IPS-18a (cell line): ENCODE data around the gene C6orf62.
"Not testable (repeated sequence)": the region's sequence is repeated elsewhere in the genome, so short reads cannot be mapped to it uniquely, and the experiment has no call there.

ENCODE experiments used
- H3K27ac ChIP-seq: one replicate; pipeline ENCODE4 v1.5.1; 2013; ENCODE audit warnings: low read length
- H3K27me3 ChIP-seq: one replicate; pipeline ENCODE4 v1.6.1; 2013; ENCODE audit warnings: mild to moderate bottlenecking, low read length; ENCODE audit not compliant: control insufficient read depth, insufficient read depth
- H3K36me3 ChIP-seq: one replicate; pipeline ENCODE4 v1.6.1; 2013; ENCODE audit warnings: low read depth, low read length; ENCODE audit not compliant: control insufficient read depth
- H3K4me1 ChIP-seq: one replicate; pipeline ENCODE4 v1.6.1; 2013; ENCODE audit warnings: low read depth, low read length; ENCODE audit not compliant: control insufficient read depth
- H3K4me3 ChIP-seq: one replicate; pipeline ENCODE4 v1.5.1; 2013; ENCODE audit warnings: low read length
- H3K9ac ChIP-seq: one replicate; pipeline ENCODE4 v1.6.1; 2013; ENCODE audit warnings: mild to moderate bottlenecking, low read length, moderate library complexity
- H3K9me3 ChIP-seq: one replicate; pipeline ENCODE4 v1.6.1; 2013; ENCODE audit warnings: low read depth, low read length; ENCODE audit not compliant: control insufficient read depth

Gene C6orf62

DNA sequence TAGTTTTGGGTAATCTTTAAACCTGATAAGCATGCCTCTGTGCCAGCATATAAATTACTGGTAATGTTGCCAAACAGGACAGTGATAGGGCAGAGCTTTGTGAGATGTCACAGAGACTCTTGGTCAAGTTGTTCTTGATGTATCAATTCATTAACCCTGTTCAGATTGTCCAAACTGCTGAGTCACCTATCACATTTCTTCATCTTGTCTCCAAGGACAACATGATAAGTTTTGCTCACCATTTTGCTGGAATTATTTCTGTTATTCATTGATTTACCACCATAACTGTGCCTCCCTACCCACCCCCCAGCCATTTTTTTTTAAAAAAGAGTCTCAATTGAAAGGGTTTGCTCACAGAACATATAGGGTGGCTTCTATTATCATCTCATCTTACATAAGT is 36.3 kb upstream of the C6orf62 start:
- Histone ChIP-seq H3K27me3 (no peaks in the 10 kb centered on the region), H3K4me1 (no peaks in the 10 kb centered on the region), H3K4me3 (no peak overlapping the region), H3K27ac (no peak overlapping the region), H3K36me3 (no peaks in the 10 kb centered on the region), H3K9ac (no peak overlapping the region), H3K9me3 (no peaks in the 10 kb centered on the region)

- H3K4me1 ChIP-seq, H3K36me3 ChIP-seq, H3K4me3 ChIP-seq, H3K27me3 ChIP-seq, H3K27ac ChIP-seq, H3K9ac ChIP-seq, H3K9me3 ChIP-seq: not testable (repeated sequence)
Observed at GRCh38 chr6:24754378-24754777, 35.4 kb upstream of the C6orf62 start.

DNA sequence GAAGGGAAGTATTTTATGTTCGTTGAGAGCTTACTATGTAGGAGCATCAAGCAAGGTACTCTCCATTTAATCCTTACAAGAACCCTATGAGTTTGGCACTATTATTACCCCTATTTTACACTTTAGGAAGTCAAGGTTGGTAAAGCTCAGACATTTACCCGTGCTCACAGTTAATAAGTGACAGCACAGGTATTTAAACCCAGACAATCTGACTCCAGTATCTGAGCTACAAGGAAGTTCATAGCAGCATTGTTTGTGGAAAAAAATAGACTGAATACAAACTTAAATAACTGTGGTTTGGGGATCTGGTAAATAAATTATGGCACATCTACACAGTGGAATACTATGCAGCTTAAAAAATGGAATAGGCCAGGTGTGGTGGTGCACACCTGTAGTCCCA is 34.6 kb upstream of the C6orf62 start:
- H3K4me1 ChIP-seq: no peaks in the 10 kb centered on the region
- H3K9me3 ChIP-seq: no peaks in the 10 kb centered on the region
- no peak overlapping the region for H3K4me3 ChIP-seq
- no peak overlapping the region for H3K27ac ChIP-seq
- H3K36me3 ChIP-seq: no peaks in the 10 kb centered on the region
- no peaks in the 10 kb centered on the region for H3K27me3 ChIP-seq
- H3K9ac ChIP-seq: no peak overlapping the region

- Histone ChIP-seq H3K27me3 (no peaks in the 10 kb centered on the region), H3K36me3 (no peaks in the 10 kb centered on the region), H3K4me1 (no peaks in the 10 kb centered on the region), H3K4me3 (no peak overlapping the region), H3K27ac (no peak overlapping the region), H3K9ac (no peak overlapping the region), H3K9me3 (no peaks in the 10 kb centered on the region)
Observed at GRCh38 chr6:24752917-24753492, 34.1 kb upstream of the C6orf62 start.

GRCh38 chr6:24752503-24752902 is 33.5 kb upstream of the C6orf62 start:
- Histone ChIP-seq H3K27ac (no peak overlapping the region), H3K36me3 (no peaks in the 10 kb centered on the region), H3K4me3 (no peak overlapping the region), H3K9me3 (no peaks in the 10 kb centered on the region), H3K27me3 (no peaks in the 10 kb centered on the region), H3K9ac (no peak overlapping the region), H3K4me1 (no peaks in the 10 kb centered on the region)

DNA sequence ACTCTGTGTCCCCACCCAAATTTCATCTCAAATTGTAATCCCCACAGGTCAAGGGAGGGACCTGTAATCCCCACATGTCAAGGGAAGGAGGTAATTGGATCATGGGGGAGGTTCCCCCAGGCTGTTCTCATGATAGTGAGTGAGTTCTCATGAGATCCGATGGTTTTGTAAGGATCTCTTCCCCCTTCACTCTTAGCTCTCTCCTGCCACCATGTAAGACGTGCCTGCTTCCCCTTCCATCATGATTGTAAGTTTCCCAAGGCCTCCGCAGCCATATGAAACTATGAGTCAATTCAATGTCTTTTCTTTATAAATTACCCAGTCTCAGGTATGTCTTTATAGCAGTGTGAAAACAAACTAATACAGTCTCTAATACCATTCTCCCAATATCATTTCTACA is 31.9 kb upstream of the C6orf62 start:
- not testable (repeated sequence) for H3K27me3 ChIP-seq, H3K4me3 ChIP-seq, H3K27ac ChIP-seq, H3K9ac ChIP-seq, H3K36me3 ChIP-seq, H3K9me3 ChIP-seq, H3K4me1 ChIP-seq

- H3K27ac ChIP-seq: no peak overlapping the region
- H3K36me3 ChIP-seq: no peaks in the 10 kb centered on the region
- H3K9ac ChIP-seq: no peak overlapping the region
- no peaks in the 10 kb centered on the region for H3K27me3 ChIP-seq
- H3K4me3 ChIP-seq: no peak overlapping the region
- H3K9me3 ChIP-seq: no peaks in the 10 kb centered on the region
- H3K4me1 ChIP-seq: no peaks in the 10 kb centered on the region
Observed at GRCh38 chr6:24749297-24749696, 30.3 kb upstream of the C6orf62 start.

DNA sequence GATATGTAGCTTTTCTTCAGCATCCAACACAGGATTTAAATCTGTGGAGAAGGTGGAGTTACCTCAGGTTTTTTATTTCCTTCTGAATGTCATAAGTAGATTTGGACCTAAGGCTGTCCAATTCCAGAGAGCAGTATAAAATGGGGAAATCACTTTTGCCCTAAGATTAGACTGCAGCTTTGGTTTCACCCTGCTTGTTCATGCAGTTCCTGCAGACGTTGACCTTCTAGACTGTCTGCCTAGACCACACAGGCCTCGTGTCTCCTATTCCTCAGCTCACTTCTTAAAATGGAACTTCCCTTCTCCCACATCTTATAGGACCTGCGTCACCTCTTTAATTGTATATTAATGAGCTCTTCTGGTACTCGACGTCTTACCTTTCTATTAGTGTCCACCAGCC is 26.0 kb upstream of the C6orf62 start:
- H3K4me3 ChIP-seq: no peak overlapping the region

GRCh38 chr6:24743944-24744335 is 25.0 kb upstream of the C6orf62 start:
- H3K4me1 ChIP-seq: no peaks in the 10 kb centered on the region
- no peak overlapping the region for H3K4me3 ChIP-seq
- no peak overlapping the region for H3K9ac ChIP-seq
- H3K27me3 ChIP-seq: no peaks in the 10 kb centered on the region
- H3K27ac ChIP-seq: no peak overlapping the region
- no peaks in the 10 kb centered on the region for H3K9me3 ChIP-seq
- H3K36me3 ChIP-seq: no peaks in the 10 kb centered on the region

More for the DNA sequence above, 26.0 kb upstream of the C6orf62 start:
- Histone ChIP-seq H3K36me3 (no peaks in the 10 kb centered on the region), H3K9me3 (no peaks in the 10 kb centered on the region), H3K27ac (no peak overlapping the region), H3K27me3 (no peaks in the 10 kb centered on the region), H3K9ac (no peak overlapping the region), H3K4me1 (no peaks in the 10 kb centered on the region)

DNA sequence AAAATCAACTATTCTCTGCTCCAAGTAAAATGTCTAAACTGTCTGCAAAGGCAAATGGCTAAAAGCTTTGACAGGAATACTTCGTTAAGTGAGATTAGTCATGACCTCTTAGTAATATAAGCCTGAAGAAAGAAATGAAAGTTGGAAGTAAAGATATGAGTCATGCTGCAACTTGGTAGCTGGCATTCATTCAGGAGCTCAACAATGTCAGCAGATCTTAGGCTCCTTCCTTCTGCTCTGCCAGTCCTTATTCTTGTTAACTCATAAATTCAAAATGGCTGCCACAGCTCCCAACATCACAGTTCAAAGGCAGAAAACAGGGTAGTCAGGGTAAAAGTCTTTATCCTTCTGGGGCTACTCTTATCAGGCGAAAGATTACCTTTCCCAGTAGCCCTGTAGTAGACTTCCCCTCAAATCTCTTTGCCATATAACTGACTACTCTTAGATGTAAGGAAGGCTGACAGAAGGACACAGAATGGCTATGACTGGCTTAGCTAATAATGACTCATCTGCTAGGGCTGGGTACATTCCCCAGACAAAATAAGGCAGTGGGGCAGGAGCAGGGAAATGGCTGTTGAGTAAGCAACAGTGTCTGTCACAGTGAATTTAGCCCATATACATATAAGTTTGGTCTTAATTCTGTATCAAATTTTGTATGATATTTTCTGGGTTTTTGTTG is 24.4 kb upstream of the C6orf62 start:
- Histone ChIP-seq H3K9ac (no peak overlapping the region), H3K9me3 (no peaks in the 10 kb centered on the region), H3K27me3 (no peaks in the 10 kb centered on the region), H3K4me3 (no peak overlapping the region), H3K4me1 (no peaks in the 10 kb centered on the region), H3K36me3 (no peaks in the 10 kb centered on the region), H3K27ac (no peak overlapping the region)

DNA sequence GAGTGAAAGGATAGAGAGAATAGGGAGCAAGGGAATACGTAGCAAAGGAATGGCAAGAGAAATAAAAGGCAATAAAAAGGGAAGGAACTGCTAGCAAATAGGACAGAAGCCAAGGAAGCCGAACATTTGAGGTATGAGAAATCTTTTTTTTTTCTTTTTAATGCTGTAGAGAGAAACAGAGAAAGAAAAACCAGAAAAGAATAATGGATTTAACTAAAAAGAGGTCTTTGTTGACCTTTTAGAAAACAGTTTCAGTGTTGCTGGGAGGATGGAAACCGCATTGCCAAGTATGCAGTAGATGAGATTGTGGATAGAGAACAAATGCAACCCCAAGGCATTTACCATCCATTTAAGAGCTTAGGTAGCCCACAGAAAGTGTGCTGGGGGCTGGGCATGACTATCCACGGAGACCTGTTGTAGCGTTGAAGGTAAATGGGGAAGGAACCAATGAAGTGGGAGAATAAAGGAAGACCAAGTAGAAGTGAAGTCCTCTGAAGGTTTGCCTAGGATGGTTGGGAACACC is 23.3 kb upstream of the C6orf62 start:
- H3K9ac ChIP-seq: no peak overlapping the region
- no peaks in the 10 kb centered on the region for H3K9me3 ChIP-seq
- H3K4me1 ChIP-seq: no peaks in the 10 kb centered on the region
- H3K4me3 ChIP-seq: no peak overlapping the region
- H3K27me3 ChIP-seq: no peaks in the 10 kb centered on the region
- no peak overlapping the region for H3K27ac ChIP-seq
- no peaks in the 10 kb centered on the region for H3K36me3 ChIP-seq

GRCh38 chr6:24740861-24741260 is 21.9 kb upstream of the C6orf62 start:
- no peak overlapping the region for H3K9ac ChIP-seq
- no peaks in the 10 kb centered on the region for H3K36me3 ChIP-seq
- no peak overlapping the region for H3K27ac ChIP-seq
- H3K27me3 ChIP-seq: no peaks in the 10 kb centered on the region
- H3K4me3 ChIP-seq: no peak overlapping the region
- no peaks in the 10 kb centered on the region for H3K9me3 ChIP-seq
- no peaks in the 10 kb centered on the region for H3K4me1 ChIP-seq
